CD4-positive, alpha-beta T cell treated with Interferon alpha-2 for 1 hour (primary cell): ENCODE results near the gene PRSS21.

Source experiments
- DNase-seq, 2 donors: peaks; one replicate each; pipeline ENCODE4 v3.0.0-alpha.2; 2020 to 2022

The PRSS21 gene

DNA sequence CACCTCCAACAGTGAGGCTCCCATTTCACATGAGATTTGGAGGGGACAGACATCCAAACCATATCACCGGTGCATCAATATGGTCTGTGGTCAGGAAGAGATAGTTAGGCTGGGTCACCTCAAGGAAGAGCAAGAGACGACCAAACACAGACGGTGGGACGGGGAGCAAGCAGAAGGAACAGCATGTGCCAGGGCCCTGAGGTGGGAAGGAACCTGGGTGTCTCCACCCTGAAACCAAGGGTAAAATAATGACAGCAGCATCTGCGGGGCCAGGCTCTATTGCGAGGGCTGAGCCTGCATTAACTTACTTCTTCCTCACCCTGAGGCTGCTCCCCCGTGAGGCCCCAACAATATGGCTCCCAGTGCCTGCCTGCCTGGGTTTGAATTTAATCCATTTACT lies 8.9 kb upstream of the PRSS21 start:
- no peak for DNase-seq

DNA sequence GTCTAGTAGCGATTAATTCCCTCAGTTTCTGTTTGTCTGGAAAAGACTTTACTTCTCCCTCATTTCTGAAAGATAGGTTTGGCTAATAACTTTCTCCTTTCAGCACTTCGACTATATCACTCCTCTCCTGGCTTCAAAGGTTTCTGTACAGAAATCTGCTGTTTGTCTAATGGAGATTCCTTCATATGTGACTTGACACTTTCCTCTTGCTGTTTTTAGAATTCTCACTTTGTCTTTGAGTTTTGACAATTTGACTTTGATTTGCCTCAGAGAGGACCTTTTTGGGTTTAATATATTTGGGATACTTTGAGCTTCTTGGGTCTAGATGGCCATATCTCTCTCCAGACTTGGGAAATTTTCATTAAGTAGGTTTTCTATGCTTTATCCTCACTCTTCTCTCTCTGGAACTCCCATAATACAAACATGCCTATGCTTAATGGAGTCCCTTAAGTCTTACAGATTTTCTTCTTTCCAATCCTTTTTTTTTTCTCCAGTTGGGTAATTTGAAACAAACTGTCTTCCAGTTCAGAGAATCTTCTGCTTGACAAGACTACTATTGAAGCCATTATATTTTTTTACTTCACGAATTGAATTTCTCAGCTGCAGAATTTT lies 7.8 kb upstream of the PRSS21 start:
- no peak for DNase-seq

DNA sequence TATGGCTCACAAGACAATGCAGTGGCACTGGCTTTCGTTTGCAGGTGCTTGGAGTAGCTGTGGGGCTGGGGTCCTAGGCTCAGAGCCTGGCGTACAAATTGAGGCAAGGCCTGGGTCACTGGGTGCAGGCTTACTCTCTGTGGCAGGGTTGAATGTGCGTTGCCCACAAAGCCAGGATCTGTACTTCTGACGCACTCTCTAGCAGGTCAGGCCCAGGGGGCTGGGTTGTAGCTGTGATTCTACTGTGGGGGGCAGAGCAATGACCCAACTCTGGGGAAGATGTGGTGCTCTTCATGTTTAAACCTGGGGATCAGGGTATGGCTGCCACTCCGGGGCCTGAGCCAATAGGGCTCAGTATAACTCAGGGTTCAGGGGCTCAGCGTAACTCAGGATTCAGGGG lies 6.4 kb upstream of the PRSS21 start:
- no peak for DNase-seq

DNA sequence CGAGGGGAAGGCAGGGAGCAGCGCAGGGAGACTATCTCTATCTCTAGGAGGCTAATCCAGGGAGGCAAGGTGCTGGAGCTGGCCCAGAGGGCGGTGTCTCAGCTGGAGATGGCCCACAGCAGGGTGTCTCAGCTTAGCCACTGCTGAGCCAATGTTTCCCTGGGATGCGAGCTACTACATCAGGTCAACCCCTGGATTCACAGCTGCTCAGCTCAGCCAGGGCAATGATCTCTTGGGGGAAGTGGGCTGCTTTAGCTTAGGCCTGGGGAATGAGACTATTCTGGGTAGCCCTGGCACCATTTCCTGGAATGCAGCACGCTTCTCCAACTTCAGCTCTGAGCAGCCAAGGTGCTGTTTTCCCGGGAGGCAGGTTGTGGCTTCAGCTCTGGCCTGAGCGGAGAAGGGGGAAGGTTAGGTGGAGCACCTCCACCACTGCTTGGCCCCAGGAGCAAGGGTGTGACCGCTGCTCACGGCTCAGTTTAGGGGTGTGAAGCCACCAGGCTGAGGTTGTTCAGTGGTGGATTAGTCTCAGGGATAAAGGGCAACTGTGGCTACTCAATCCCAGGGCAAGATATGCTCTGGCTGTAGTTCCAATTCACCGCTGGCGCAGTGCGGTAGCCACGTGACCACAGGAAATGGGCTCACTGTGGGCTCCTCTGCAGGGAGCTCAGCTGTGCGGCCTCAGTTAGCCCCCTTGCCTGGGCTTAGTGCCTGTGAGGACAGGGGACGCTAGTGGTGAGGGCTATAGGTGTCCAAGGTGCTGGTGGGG lies 5.2 kb upstream of the PRSS21 start:
- DNase-seq: no peak

- DNase-seq: no peak
These were observed 3.2 kb upstream of the PRSS21 start for GRCh38 chr16:2813771-2814221.

- no peak for DNase-seq
These were observed 2.3 kb upstream of the PRSS21 start for GRCh38 chr16:2814551-2815298.

DNA sequence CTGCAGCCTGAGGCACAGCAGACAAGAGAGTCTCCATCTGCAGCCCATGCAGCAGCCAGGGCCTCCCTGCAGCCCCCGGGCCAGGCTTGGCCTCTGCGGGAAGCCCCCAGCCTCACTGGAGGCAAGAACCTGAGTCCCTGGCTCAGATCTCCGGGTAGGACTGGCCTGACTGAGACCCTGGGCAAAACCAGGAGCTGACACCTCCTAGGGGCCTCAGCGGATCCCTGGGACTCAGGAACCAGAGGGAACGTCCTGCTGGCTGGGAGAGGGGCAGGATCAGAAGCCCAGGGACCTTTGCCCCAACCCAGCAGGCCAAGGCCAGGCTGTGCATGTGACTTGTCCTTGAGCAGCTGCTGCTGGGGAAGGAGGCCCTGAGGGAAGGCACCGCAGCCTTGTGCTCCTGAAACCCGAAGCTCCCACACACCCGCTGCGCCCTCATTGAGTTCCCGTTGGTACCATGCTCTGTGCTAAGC lies 1.7 kb upstream of the PRSS21 start:
- DNase-seq: no peak

DNA sequence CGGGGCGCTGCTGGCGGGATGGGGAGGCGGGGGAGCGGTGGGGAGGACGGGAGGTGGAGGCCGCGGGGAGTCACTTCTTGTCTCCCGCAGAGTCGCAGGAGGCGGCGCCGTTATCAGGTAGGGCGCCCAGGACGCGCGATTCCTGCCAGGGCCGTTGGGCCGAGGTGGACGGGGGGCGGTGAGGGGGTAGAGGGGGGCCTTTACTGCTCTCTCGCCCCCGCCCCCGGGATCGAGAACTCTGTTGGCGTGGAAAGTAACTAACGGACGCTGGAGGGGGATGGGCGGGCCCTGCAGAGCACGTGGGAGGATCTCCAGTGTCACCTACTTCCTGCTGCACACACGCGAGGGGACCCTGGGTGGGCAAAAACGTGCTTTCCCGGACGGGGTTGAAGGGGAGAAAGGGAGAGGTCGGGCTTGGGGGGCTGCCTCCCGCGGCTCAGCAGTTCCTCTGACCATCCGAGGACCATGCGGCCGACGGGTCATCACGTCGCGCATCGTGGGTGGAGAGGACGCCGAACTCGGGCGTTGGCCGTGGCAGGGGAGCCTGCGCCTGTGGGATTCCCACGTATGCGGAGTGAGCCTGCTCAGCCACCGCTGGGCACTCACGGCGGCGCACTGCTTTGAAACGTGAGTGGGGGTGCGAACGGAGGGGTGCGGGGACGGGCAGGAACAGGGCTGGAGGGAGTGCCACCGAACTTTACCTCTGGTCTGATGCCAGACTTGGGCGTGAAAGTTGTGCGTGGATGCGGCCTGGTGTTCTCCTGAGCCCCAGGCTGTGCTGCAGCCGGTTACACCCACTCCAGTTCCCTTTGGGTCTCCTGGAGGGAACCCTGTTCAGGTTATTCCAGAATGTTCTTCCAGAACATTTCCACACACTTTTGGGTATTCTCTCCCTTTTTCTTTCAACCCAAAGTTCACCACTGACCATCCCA lies 569 bp downstream of the PRSS21 start:
- no peak for DNase-seq

GRCh38 chr16:2818272-2818876 lies 1.3 kb downstream of the PRSS21 start:
- no peak for DNase-seq

DNA sequence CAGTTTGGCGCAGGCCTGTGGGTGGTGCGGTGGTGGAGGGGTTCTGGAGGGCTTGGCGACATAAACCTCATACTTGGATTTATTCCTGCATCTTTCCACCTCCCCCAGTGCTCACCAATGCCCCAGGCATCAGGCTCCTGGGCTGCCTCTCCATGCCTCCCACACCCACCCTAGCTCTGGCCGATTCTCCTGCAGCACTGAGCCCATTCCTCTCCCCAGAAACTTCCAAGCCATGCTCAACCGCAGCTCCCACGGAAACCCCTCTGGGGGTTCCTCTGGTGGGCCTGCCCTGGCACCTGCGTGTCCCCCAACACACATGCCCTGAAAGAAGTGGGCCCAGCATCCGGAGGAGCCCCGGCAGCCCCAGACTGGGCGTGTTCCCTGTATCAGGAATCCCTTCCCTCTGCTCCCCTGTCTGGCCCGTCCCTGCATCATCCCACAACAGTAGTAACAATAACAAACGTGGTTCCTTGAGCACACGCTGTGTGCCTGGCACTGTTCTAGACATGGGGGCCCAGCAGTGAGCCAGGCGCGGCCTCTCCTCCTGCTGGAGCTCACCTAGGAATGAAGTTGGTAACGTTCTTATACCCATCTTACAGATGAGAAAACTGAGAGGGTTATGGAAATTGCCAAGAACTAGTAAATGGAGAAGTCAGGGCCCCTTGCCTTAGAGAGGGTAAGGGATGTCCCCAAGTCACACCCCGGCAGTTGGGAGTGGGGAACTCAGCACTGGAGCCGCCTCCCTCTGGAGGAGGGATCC lies 2.3 kb downstream of the PRSS21 start:
- DNase-seq: no peak

GRCh38 chr16:2819939-2820835 lies 3.1 kb downstream of the PRSS21 start:
- DNase-seq: no peak

- no peak for DNase-seq
These were observed 3.9 kb downstream of the PRSS21 start for GRCh38 chr16:2820836-2821486.

GRCh38 chr16:2821487-2822157 lies 4.6 kb downstream of the PRSS21 start:
- no peak for DNase-seq

GRCh38 chr16:2822158-2822495 lies 5.1 kb downstream of the PRSS21 start:
- no peak for DNase-seq

GRCh38 chr16:2822496-2822895 lies 5.5 kb downstream of the PRSS21 start:
- DNase-seq: no peak

DNA sequence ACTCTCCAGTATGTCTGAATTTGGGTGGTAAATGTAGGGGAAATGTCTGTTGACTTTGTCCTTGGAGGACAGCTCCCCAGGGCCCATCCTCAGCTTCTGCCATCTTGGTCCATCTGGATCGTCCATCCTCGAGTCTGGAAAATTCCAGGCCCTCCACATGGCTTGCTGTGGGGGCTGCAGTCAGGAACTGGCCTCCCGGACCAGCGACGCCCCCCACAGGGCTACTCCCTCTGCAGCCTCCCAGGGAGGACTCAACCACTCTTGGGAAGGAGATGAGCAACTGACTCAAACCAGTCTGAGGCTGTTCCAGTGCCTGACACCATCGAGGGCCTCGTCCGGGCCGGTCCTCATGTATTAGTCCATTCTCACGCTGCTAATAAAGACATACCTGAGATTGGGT lies 7.6 kb downstream of the PRSS21 start:
- DNase-seq: no peak

DNA sequence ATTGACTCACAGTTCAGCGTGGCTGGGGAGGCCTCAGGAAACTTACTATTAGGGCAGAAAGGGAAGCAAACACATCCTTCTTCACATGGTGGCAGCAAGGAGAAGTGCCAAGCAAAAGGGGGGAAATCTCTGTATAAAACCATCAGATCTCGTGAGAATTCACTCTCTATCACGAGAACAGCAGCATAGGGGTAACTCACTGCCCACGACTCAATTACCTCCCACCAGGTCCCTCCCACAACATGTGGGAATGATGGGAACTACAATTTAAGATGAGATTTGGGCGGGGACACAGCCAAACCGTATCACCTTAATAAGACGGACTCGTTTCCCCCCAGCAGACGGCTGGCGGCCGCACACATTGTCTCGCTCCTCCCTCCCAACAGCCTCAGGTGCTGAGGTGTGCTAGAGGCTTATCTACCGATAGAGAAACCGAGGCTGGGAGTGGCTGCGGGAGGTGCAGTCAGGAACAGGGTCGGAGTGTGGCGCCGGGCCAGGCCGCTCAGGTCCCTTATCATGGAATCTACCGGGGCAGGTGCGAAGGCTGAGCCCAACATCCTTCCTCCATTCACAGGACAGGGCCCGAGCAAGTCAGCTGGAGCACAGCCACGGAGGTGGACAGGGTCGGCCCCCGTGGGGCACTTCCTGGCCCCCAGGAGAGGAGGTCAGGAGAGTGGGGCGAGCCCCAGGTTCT lies 8.2 kb downstream of the PRSS21 start:
- DNase-seq: no peak

- no peak for DNase-seq
These were observed 8.9 kb downstream of the PRSS21 start for GRCh38 chr16:2825906-2826305.
